SK-N-MC (cell line): ENCODE results near the gene MRC2.

Experiments
- DNase-seq: peaks from one replicate; pipeline ENCODE4 v3.0.0-alpha.2; 2011; ENCODE audit warnings: low read depth, low spot score
- H3K27ac ChIP-seq: fragments of 200-600 bp; sonication (generic); 2 replicates; pipeline ENCODE4 v1.5.1; 2016; ENCODE audit warnings: mixed run types
- H3K36me3 ChIP-seq: fragments of 200-600 bp; sonication (generic); 2 replicates; pipeline ENCODE4 v1.6.1; 2017; ENCODE audit warnings: antibody characterized with exemption, low read length, mixed read lengths; ENCODE audit not compliant: insufficient read depth
- H3K4me3 ChIP-seq: fragments of 200-600 bp; sonication (generic); 2 replicates; pipeline ENCODE4 v1.5.1; 2016
- H3K9ac ChIP-seq: fragments of 200-600 bp; sonication (generic); 2 replicates; pipeline ENCODE4 v1.8.0; 2017; ENCODE audit warnings: mixed run types, mixed read lengths; ENCODE audit not compliant: insufficient read length
- H3K9me3 ChIP-seq: fragments of 200-600 bp; sonication (generic); 2 replicates; pipeline ENCODE4 v1.6.1; 2017; ENCODE audit warnings: low read depth, mild to moderate bottlenecking, antibody characterized with exemption, low read length, moderate library complexity, mixed read lengths
- EZH2 ChIP-seq: fragments of 200-600 bp; sonication (generic); IDR thresholded peaks from one replicate; pipeline ENCODE4 v1.6.1; 2017; ENCODE audit warnings: antibody characterized with exemption
- FOXP2 ChIP-seq: optimal IDR thresholded peaks from 2 replicates; pipeline ENCODE3; 2011; ENCODE audit warnings: mild to moderate bottlenecking, moderate library complexity; ENCODE audit not compliant: insufficient read depth; ENCODE audit errors: extremely low read length, control extremely low read depth
- POLR2AphosphoS5 ChIP-seq: IDR thresholded peaks from 2 replicates; pipeline ENCODE4 v1.6.1; 2012; ENCODE audit warnings: mild to moderate bottlenecking, low read depth, low read length, borderline replicate concordance

MRC2 gene

DNA sequence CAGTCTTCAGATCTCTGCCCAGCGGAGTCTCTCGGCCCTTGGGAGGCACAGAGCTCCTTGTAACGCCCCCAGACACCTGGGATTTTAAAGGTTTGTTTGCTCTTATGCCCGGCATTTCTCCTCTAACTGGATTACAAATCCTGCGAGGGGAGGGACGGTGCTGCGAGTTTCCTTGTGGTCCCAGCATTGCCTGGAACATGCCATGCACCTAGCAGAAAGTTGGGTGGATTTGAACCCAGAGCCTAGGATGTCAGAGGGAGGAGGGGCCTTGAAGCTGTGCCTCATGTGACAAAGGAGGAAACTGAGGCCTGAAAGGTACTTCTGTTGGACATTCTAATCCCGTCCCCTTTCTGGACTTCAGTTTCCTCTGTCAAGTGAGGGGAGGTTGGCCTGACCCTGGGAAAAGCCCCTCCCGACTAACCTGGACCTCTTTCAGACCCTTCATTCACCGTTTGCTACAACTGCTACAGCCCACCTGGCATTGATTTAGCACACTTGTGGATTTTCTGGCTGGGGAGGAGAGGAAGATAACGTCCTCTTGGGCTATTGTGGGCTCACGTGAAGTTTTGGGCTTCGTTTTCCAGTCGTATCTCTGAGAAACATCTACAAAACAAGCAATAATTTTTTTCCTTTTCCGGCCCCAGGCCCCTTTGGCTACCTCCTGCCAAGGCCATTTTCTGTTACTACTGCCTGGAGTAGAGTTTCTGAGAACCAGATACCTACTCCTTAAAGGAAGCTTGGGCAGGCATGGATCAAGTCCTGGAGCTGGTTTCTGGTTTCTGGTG, 30.9 kb downstream of the MRC2 start:
- H3K27ac ChIP-seq, result no peak overlapping the region
- no peaks in the 10 kb centered on the region; the same call in 1 of the 2 replicates for H3K36me3 ChIP-seq
- no peak for DNase-seq
- TF ChIP-seq EZH2, result no peak
- no peak for TF ChIP-seq FOXP2
- TF ChIP-seq POLR2AphosphoS5, result no peak
- H3K4me3 ChIP-seq, result no peak overlapping the region
- H3K9ac ChIP-seq, result no peak overlapping the region
- H3K9me3 ChIP-seq, result no peaks in the 10 kb centered on the region

DNA sequence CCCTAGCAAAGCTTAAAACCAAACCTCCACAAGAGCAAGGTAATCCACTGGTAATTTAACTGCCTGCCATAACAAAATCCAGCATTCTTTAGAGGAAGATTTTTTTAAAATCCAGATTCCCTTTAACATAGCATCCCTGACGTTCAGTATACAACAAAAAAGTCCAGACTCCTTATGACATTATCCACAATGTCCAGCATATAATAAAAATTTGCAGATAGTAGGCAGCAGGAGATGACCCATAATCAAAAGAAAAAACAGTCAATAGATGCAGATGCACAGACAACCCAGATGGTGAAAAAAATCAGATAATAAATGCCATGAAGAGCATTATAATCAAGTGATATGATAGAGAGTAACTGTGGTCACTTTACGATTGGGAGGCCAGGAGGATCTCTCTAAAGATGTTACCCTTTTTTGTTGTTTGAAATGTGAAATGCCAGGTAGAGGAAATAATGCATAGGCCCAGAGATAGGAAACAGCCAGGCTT, 33.2 kb downstream of the MRC2 start:
- H3K9me3 ChIP-seq, result no peaks in the 10 kb centered on the region
- H3K27ac ChIP-seq, result no peak overlapping the region
- no peak for DNase-seq
- TF ChIP-seq POLR2AphosphoS5 (no peak), FOXP2 (no peak), EZH2 (no peak)
- H3K36me3 ChIP-seq, result peaks cover 3% of the 10 kb centered on the region; the same call in 1 of the 2 replicates
- no peak overlapping the region for H3K9ac ChIP-seq
- H3K4me3 ChIP-seq, result no peak overlapping the region

DNA sequence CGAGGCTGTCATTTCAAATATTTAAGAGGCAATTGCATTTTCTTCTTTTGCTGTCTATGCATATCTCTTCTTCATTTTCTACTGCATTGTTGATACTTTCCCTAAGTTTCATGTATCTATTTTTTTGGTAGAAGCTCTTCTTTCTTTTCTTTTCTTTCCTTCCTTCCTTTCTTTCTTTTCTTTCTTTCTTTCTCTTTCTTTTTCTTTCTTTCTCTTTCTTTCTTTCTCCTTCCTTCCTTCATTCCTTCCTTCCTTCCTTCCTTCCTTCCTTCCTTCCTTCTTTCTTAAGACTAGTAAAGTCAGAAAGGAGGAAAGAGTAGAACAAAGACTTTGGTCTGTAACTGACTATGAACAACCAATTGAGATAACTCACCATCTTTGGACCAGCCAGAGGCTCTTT, 33.9 kb downstream of the MRC2 start:
- H3K9ac ChIP-seq, result no peak overlapping the region
- no peak for DNase-seq
- no peak overlapping the region for H3K4me3 ChIP-seq
- H3K27ac ChIP-seq, result no peak overlapping the region
- TF ChIP-seq FOXP2, result no peak
- no peak for TF ChIP-seq POLR2AphosphoS5
- H3K36me3 ChIP-seq, result peaks cover 3% of the 10 kb centered on the region; the same call in 1 of the 2 replicates
- no peaks in the 10 kb centered on the region for H3K9me3 ChIP-seq

DNA sequence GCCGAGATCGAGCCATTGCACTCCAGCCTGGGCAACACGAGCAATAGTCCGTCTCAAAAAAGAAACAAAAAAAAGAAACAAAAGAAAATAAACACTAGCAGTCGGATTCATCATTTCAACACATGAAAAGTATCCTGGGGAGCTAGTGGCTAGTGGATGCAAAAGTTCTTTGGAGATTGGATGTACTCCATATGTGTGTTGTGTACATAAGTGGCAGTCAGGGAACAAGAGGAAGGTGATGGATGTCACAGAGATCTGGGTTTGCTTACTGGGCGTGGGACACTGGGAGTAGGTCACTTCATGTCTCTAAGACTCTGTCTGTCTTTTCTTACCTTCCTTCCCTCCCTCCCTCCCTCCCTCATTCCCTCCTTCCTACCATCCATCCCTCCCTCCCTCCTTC, 35.4 kb downstream of the MRC2 start:
- peaks cover 3% of the 10 kb centered on the region; the same call in 1 of the 2 replicates for H3K36me3 ChIP-seq
- no peak for TF ChIP-seq FOXP2
- no peak for TF ChIP-seq POLR2AphosphoS5
- TF ChIP-seq EZH2, result no peak

DNA sequence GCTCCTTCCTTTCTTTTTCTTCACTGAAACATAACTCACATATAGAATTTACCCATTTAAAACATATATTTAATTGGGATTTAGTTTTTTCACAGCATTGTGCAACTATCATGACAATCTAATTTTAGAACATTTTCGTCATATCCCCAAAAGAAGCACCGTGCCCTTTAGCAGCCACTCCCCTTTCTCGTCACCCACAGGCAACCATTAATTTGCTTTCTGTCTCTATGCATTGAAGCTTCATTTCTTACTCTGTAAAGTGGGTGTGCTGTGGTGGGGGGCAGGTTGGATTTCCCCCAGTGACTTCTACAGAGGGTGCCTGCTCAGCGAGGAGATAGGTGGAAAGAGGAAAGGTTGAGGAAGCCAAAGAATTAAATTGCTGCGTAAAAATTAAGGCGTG, 35.8 kb downstream of the MRC2 start:
- Histone ChIP-seq H3K9ac (no peak overlapping the region), H3K36me3 (peaks cover 3% of the 10 kb centered on the region; the same call in 1 of the 2 replicates), H3K9me3 (no peaks in the 10 kb centered on the region), H3K27ac (no peak overlapping the region), H3K4me3 (no peak overlapping the region)
- DNase-seq, result no peak
- no peak for TF ChIP-seq FOXP2
- TF ChIP-seq POLR2AphosphoS5, result no peak
- TF ChIP-seq EZH2, result no peak

More for the DNA sequence above, 35.4 kb downstream of the MRC2 start:
- H3K4me3 ChIP-seq, result no peak overlapping the region
- H3K9me3 ChIP-seq, result no peaks in the 10 kb centered on the region
- no peak overlapping the region for H3K9ac ChIP-seq
- H3K27ac ChIP-seq, result no peak overlapping the region
- no peak for DNase-seq

DNA sequence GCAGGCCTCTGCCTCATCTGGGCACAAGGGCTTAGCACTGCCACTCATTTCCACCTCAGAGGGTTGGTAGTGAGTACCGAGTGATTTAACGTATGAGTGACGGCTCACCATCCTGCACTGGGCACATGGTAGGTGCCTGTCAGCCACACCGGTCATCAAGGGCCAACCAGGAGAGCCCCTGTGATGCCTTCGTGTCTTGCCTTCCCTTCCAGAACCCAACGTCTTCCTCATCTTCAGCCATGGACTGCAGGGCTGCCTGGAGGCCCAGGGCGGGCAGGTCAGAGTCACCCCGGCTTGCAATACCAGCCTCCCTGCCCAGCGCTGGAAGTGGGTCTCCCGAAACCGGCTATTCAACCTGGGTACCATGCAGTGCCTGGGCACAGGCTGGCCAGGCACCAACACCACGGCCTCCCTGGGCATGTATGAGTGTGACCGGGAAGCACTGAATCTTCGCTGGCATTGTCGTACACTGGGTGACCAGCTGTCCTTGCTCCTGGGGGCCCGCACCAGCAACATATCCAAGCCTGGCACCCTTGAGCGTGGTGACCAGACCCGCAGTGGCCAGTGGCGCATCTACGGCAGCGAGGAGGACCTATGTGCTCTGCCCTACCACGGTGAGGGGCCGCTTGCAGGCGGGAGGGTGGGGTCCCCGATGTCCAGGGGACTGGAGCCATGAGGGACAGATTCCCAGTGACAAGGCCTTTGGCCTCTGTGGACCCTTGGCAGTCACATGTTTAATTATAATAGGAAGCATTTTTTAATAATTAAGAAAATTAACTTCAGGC, 37.1 kb downstream of the MRC2 start:
- no peak overlapping the region for H3K4me3 ChIP-seq
- H3K9me3 ChIP-seq, result no peaks in the 10 kb centered on the region
- no peak overlapping the region for H3K27ac ChIP-seq
- DNase-seq, result no peak
- H3K9ac ChIP-seq, result no peak overlapping the region
- no peak for TF ChIP-seq POLR2AphosphoS5
- no peak for TF ChIP-seq FOXP2
- TF ChIP-seq EZH2, result no peak
- peaks cover 3% of the 10 kb centered on the region; the same call in 1 of the 2 replicates for H3K36me3 ChIP-seq

DNA sequence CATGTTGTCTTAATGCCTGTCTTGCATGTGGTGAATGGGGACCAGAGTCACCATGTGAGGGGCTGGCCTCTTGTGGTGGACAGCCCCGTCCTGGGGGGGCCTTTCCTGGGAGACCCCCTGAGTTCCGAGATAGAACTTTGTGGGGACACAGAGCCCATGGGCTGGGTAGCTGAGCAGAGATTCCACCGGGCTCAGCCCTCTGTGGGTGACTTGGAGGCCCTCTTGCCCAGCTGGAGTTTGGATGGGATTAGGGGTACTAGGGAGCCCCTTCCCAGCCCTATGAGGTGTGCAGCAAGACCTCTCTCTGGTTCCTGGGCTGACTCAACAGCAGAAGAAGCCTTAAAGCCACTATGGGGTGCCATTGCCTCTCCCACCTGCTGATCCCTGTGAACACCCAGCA, 38.1 kb downstream of the MRC2 start:
- Histone ChIP-seq H3K4me3 (no peak overlapping the region), H3K36me3 (peaks cover 3% of the 10 kb centered on the region; the same call in 1 of the 2 replicates), H3K27ac (no peak overlapping the region), H3K9me3 (no peaks in the 10 kb centered on the region), H3K9ac (no peak overlapping the region)
- TF ChIP-seq FOXP2, result no peak
- TF ChIP-seq EZH2, result no peak
- no peak for TF ChIP-seq POLR2AphosphoS5
- DNase-seq, result no peak

DNA sequence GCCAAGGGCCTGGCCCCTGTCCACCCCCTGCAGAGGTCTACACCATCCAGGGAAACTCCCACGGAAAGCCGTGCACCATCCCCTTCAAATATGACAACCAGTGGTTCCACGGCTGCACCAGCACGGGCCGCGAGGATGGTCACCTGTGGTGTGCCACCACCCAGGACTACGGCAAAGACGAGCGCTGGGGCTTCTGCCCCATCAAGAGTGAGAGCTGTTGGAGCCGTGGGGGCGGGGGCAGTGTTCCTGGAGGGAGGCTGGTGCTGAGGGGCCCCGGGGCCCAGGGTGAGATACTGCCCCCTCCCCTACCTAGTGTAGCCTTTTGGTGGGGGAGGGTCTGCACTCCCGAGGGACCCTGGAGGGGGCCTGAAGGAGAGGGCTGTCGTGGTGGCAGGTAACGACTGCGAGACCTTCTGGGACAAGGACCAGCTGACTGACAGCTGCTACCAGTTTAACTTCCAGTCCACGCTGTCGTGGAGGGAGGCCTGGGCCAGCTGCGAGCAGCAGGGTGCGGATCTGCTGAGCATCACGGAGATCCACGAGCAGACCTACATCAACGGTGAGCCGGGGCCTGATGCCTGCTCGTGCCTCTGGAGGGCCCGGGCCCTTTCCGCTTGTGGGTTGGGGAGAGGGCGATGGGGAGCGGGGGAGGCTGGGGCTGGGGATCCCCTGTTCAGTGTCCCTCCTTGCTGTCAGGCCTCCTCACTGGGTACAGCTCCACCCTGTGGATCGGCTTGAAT, 38.8 kb downstream of the MRC2 start:
- H3K27ac ChIP-seq, result no peak overlapping the region

More for the DNA sequence above, 38.8 kb downstream of the MRC2 start:
- Histone ChIP-seq H3K9ac (no peak overlapping the region), H3K9me3 (no peaks in the 10 kb centered on the region), H3K4me3 (no peak overlapping the region), H3K36me3 (peaks cover 3% of the 10 kb centered on the region; the same call in 1 of the 2 replicates)
- TF ChIP-seq EZH2 (no peak), FOXP2 (no peak), POLR2AphosphoS5 (no peak)
- no peak for DNase-seq
